ENCODE results near the gene YY1.

GRCh38 chr14:100317912-100318808 is 79.2 kb downstream of the YY1 start:
- TF ChIP-seq CTCF (IDR thresholded peaks at IDR 0.05 in 8 of 11, conservative IDR thresholded peaks at IDR 0.05 in 3 of 11): peak; percentile 52 to 96 (median 93)
- no peak for TF ChIP-seq POLR2A (IDR thresholded peaks at IDR 0.05)
- TF ChIP-seq POLR2AphosphoS5 (IDR thresholded peaks at IDR 0.05): peak; percentile 27 to 81 (median 65)
